GM18502 (cell line): ENCODE data around the gene RCBTB2.

Experiments used
- ATAC-seq: cut with Tn5 transposase; IDR thresholded peaks from one replicate; pipeline ENCODE4 v1.9.1; 2021; ENCODE audit warnings: mild to moderate bottlenecking; ENCODE audit not compliant: unreplicated experiment, poor library complexity

Gene RCBTB2

DNA sequence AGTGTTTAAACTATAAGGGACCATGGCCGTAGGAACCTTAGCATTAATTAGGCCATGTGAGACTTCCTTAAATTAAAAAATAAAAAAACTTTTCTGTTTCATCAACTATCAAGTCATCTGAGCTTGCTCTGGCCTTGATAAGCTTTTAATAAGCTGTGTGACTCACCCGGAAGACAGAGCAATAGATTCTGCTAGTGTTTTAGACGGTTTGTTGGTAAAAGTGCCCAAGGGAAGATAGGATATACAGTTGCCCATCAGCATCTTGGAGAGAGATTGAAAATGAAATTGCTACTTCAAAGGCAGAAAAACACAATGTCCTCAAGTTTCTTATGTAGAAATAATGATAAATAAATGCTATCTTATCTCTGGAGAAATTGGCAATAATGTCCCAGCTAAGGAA lies 31.2 kb upstream of the RCBTB2 start:
- ATAC-seq = no peak

GRCh38 chr13:48563626-48564025 lies 30.7 kb upstream of the RCBTB2 start:
- ATAC-seq = no peak

- peak; percentile 98 for ATAC-seq
Observed at GRCh38 chr13:48562296-48563066, 29.6 kb upstream of the RCBTB2 start.

DNA sequence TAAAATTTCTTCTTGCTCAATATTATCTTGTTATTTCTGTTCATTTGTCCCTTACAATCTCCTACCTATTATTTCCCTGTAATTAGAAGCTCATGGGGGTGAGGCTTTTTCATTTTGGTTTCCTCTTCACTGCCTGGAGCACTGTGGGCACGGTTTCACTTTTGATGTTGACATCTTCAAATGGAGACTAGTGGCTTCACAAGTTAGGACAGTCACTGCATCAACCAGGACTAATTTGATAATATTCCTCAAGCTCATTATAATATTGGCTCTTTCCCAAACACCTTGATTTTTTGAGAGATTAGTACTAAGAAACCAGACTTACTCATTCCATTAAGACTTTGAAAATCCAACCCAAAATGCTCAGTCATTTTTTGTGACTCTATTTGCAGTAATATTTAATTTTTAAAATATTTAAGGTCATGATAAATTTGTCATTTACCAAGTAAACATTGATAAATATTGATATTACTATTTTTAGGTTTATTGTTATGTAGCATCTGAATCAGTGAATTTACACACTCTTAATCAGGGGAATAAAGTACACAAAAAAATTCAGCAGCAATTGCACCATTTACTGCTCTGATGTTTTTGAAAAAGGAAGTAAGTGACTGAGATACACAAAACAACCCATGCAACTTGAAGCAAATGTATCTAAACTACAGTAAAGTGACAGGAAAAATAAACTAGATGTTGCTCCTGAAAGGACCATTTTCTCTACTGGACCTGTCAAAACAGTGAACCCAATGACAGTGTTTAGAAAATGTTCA lies 28.8 kb upstream of the RCBTB2 start:
- ATAC-seq = no peak

DNA sequence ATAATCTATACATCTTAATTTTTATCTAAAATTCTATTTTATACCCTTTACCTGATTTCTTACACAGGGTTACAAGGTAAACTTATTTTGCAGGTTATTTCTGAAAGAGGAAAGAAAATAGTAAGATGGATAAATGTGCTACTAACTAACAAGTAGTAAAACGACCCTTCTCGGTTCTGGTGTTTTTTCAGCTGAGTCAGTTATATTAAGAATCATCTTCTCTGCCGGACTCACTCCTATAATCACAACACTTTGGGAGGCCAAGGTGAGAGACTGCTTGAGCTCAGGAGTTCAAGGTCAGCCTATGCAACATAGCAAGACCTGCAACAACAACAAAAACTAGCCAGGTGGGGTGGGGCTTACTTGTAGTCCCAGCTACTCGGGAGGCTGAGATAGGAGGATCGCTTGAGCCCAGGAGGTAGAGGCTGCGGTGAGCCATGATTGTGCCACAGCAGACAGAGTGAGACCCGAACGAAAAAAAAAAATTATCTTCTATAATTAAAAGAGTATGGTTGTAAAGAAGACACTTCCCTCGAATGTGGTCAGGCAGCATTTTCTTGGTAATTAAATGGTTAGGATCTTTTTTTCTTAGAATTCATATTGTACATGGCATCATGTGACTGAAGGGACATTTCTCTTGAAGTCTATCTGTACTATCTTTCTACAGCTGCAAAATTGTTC lies 27.9 kb upstream of the RCBTB2 start:
- no peak for ATAC-seq

DNA sequence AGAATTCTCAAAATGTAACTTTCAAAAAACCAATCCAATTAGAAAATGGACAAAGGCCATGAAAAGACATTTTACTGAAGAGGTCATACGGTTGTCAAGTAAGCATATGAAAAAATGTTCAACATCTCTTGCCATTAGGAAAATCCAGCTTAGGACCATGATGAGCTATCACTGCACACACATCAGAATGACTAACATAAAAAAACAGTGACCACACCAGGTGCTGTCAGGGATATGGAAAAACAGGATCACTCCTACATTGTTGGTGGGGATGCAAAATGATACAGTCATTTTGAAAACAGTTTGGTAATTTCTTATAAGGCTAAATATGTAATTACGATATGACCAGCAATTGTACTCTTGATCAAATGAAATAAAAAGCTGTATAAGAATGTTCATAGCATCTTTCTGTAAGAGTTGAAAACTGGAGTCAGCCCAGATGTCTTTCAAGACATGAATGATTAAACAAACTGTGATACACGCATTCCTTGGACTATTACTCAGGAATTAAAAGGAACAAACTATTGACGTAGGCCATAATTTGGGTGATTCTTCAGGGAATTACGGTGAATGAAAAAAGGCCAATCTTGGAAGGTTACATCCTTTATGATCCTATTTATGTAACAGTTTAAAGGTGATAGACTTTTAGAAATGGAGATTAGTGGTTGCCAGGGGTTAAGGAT lies 26.9 kb upstream of the RCBTB2 start:
- ATAC-seq = no peak

- no peak for ATAC-seq
Observed at GRCh38 chr13:48556817-48557216, 23.9 kb upstream of the RCBTB2 start.

- no peak for ATAC-seq
Observed at GRCh38 chr13:48555441-48555840, 22.6 kb upstream of the RCBTB2 start.

GRCh38 chr13:48551329-48551728 lies 18.4 kb upstream of the RCBTB2 start:
- no peak for ATAC-seq

GRCh38 chr13:48549658-48550057 lies 16.8 kb upstream of the RCBTB2 start:
- no peak for ATAC-seq

- no peak for ATAC-seq
Observed at GRCh38 chr13:48547663-48548092, 14.8 kb upstream of the RCBTB2 start.

GRCh38 chr13:48545608-48546007 lies 12.7 kb upstream of the RCBTB2 start:
- no peak for ATAC-seq

DNA sequence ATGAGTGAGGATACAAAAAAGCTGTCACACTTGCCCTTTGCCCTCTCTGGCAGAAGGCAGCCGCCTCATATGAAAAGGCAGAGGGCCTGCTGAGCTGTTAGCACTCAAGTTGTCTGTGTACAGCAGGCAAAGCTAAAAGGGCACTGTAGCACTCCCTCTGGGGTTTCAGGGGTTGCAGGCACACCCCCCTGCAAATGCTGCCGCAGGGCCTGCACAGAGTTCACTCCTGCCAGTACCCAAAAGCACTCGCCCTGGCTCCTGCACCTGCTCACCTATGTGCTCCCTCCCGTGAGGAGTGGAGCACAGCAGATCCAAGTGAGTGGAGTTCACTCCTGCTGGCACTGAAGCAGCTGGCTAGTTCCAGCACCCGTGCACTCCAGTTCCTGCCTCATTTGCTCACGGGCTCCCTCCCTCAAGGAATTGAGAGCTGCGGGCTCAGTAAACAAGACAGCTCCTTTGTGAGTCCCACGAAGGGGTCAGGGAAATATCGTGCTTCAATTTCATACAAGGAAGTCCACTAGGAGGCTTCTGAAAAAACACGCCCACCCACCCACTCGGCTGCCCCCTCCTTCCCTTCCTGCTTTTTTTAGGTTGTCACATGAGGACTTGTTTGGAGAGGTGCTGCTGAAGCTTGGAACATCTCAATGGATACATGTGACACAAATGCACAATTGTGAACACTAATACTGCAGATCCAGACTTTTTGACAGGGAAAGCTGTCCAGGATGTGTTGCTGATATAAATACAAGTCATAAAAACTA lies 9.9 kb upstream of the RCBTB2 start:
- ATAC-seq = peak; percentile 78

GRCh38 chr13:48542138-48542537 lies 9.3 kb upstream of the RCBTB2 start:
- no peak for ATAC-seq

GRCh38 chr13:48539550-48539949 lies 6.7 kb upstream of the RCBTB2 start:
- no peak for ATAC-seq

- no peak for ATAC-seq
Observed at GRCh38 chr13:48536621-48537250, 3.9 kb upstream of the RCBTB2 start.

- no peak for ATAC-seq
Observed at GRCh38 chr13:48535766-48536165, 2.9 kb upstream of the RCBTB2 start.

DNA sequence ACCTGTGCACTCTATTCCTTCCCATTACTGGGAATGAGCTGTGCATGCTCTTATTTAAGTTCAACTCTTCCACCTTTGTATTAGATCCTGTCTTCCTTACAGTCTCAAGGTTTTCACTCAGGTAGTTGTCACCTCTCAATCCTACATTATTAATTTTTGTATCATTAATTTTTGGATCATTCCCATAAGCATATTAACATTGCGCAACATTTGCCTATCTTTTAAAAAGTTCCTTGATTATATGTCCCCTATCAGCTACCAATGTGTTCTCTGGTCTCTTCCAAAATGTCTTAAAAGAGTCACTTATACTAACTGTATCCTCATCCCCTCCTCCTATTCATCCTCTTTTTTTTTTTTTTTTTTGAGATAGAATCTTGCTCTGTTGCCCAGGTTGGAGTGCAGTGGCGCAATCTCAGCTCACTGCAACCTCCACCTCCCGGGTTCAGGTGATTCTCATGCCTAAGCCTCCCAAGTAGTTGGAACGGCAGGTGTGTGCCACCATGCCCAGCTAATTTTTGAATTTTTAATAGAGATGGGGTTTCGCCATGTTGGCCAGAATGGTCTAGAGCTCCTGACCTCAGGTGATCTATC lies 2.1 kb upstream of the RCBTB2 start:
- ATAC-seq = no peak

DNA sequence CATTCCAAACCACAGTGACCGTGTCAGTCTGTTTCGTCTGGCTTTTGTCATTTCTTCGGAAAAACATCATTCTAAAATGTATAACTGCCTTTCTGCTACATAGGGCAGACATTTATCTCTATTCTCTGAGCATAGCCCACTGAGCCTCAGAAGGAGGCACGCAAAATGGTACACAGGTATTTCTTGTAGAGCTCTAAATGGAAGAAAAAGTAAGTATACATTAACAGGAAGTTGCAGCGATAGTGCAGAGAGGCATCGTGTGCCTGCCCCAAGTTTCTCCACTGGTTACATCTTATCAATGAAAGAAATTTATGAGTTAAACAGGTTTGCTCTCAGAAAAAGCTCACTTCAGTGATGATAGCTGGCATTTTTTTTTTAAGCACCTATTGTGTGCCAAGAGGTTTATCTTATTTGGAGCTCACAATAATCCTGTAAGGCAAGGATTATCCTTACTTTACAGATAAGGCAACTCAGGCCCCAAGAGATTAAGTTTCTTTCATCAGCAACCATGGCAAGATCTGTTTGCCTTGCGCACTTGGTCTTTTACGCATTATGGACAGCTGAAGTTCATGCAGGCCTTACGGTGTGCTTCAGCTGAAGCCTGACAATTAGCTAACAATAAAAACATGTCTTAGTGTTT lies 1.2 kb upstream of the RCBTB2 start:
- no peak for ATAC-seq
